HepG2 (cell line): ENCODE results near the gene ABL2. TPM values are rescaled to one million over a fixed set of nuclear protein-coding genes. Genes with fewer than 3 reads are reported as not detected.

Experiments used
- ATAC-seq: fragments of 200-7000 bp; cut with Tn5 transposase; 3 replicates; pipeline ENCODE4 v1.9.1; 2020; ENCODE audit warnings: mild to moderate bottlenecking, moderate library complexity
- BruUV-seq: library from RNA; stranded (reverse); fragments of 400-500 nt; replicated peaks from 2 replicates; lab custom pipeline; 2021; lab: Mats Ljungman, UMichigan
- CTCF ChIA-PET: fragments of 300-600 bp; formaldehyde crosslinking; extraction: SDS; loops from one replicate; lab custom pipeline; 2021; ENCODE audit warnings: low total read pairs, inconsistent platforms, low intra/inter-chr PET ratio; lab: Yijun Ruan, JAX
- POLR2A ChIA-PET: fragments of 350-600 bp; sonication (Branson Sonifier 250); formaldehyde crosslinking; loops from one replicate; lab custom pipeline; 2020; ENCODE audit warnings: antibody characterized with exemption, inconsistent platforms; lab: Yijun Ruan, JAX
- DNase-seq: peaks from one replicate; pipeline ENCODE4 v3.0.0-alpha.2; 2015; ENCODE audit warnings: low spot score
- FAIRE-seq: peaks from 3 replicates; lab custom pipeline; 2011; peaks lifted over from hg19 to GRCh38; lab: Jason Lieb, UNC
- H2AFZ ChIP-seq: one replicate; pipeline ENCODE4 v1.6.1; 2011; ENCODE audit warnings: low read length, inconsistent platforms
- H3K27ac ChIP-seq: fragments of 300-600 bp; 3 replicates; pipeline ENCODE4 v1.8.0; 2011; ENCODE audit warnings: mixed run types, mild to moderate bottlenecking, mixed read lengths, low read length, inconsistent platforms; ENCODE audit not compliant: insufficient read depth; ENCODE audit errors: extremely low read length
- H3K27me3 ChIP-seq, 2 experiments: fragments of 200-600 bp in 1 of 2; 2 replicates in 1 of 2; 3 replicates in 1 of 2; pipeline versions ENCODE4 v1.6.0 to v1.8.0; 2011; ENCODE audit warnings: low read length in 2 of 2, mild to moderate bottlenecking in 2 of 2, moderate library complexity in 2 of 2, inconsistent platforms in 1 of 2; ENCODE audit not compliant: insufficient read depth in 2 of 2, control insufficient read depth in 1 of 2
- H3K36me3 ChIP-seq, 2 experiments: fragments of 200-600 bp in 1 of 2; replicated peaks in 1 of 2; 2 replicates in 1 of 2; 3 replicates in 1 of 2; pipeline versions ENCODE4 v1.5.1 to v1.8.0; 2011; ENCODE audit warnings: low read length in 2 of 2, inconsistent platforms in 1 of 2; ENCODE audit not compliant: insufficient read depth in 2 of 2, control insufficient read depth in 1 of 2
- H3K4me1 ChIP-seq: 2 replicates; pipeline ENCODE4 v1.5.1; 2012; ENCODE audit warnings: low read length, inconsistent platforms; ENCODE audit not compliant: insufficient read depth
- H3K4me2 ChIP-seq: 2 replicates; pipeline ENCODE4 v1.6.0; 2011; ENCODE audit warnings: low read depth, low read length, inconsistent platforms
- H3K4me3 ChIP-seq, 3 experiments: fragments of 200-600 bp in 1 of 3; sonication (generic), shearing (Covaris generic) in 1 of 3; replicated peaks in 1 of 3; 2 replicates each; pipeline ENCODE4 v1.5.1; 2011 to 2016; ENCODE audit warnings: low read length in 3 of 3, inconsistent platforms in 2 of 3, low read depth in 2 of 3, mild to moderate bottlenecking in 2 of 3, control low read depth in 1 of 3, mixed read lengths in 1 of 3; ENCODE audit not compliant: insufficient read depth in 1 of 3
- H3K79me2 ChIP-seq: one replicate; pipeline ENCODE4 v1.6.1; 2011; ENCODE audit warnings: low read length, inconsistent platforms; ENCODE audit not compliant: insufficient read depth
- H3K9ac ChIP-seq: 2 replicates; pipeline ENCODE4 v1.6.0; 2011; ENCODE audit warnings: mild to moderate bottlenecking, low read depth, low read length, inconsistent platforms; ENCODE audit not compliant: insufficient read depth
- H3K9me3 ChIP-seq: 2 replicates; pipeline ENCODE4 v1.5.1; 2012; ENCODE audit warnings: mild to moderate bottlenecking, low read length
- H4K20me1 ChIP-seq: 2 replicates; pipeline ENCODE4 v1.6.0; 2011; ENCODE audit warnings: inconsistent platforms, mild to moderate bottlenecking, low read length, moderate library complexity; ENCODE audit not compliant: insufficient read depth
- ADNP ChIP-seq: sonication (generic); formaldehyde crosslinking; IDR thresholded peaks from 2 replicates; pipeline ENCODE4 v1.4.0; 2020; ENCODE audit warnings: missing genetic modification reagents
- ATF6 ChIP-seq: sonication (generic); formaldehyde crosslinking; conservative IDR thresholded peaks from 2 replicates; pipeline ENCODE4 v1.4.0; 2020; ENCODE audit warnings: missing genetic modification reagents
- HCFC1 ChIP-seq: fragments of 150-350 bp; IDR thresholded peaks from 2 replicates; pipeline ENCODE4 v1.6.1; 2014; ENCODE audit warnings: low read depth, low read length
- MED8 ChIP-seq: sonication (generic); formaldehyde crosslinking; IDR thresholded peaks from 2 replicates; pipeline ENCODE4 v1.8.1; 2023; ENCODE audit warnings: mild to moderate bottlenecking, missing genetic modification reagents; ENCODE audit not compliant: insufficient replicate concordance
- PHF21A ChIP-seq: sonication (generic); formaldehyde crosslinking; IDR thresholded peaks from 2 replicates; pipeline ENCODE4 v1.5.0; 2020; ENCODE audit warnings: mild to moderate bottlenecking, missing genetic modification reagents
- PTBP1 ChIP-seq: fragments of 200-400 bp; formaldehyde crosslinking; IDR thresholded peaks from 2 replicates; pipeline ENCODE4 v1.6.1; 2018; ENCODE audit warnings: low read length, low read depth; ENCODE audit not compliant: poor library complexity, severe bottlenecking
- TCF12 ChIP-seq, 2 experiments: fragments of 450-650 bp in 1 of 2; sonication (generic) in 1 of 2; formaldehyde crosslinking in 1 of 2; IDR thresholded peaks; 2 replicates each; pipeline versions ENCODE4 v1.6.1 to v1.8.0; 2017 to 2022; ENCODE audit warnings: antibody characterized with exemption in 1 of 2, mild to moderate bottlenecking in 1 of 2, missing genetic modification reagents in 1 of 2, moderate library complexity in 1 of 2
- ZNF556 ChIP-seq: sonication (generic); formaldehyde crosslinking; IDR thresholded peaks from 2 replicates; pipeline ENCODE4 v1.4.0; 2020; ENCODE audit warnings: mild to moderate bottlenecking, missing genetic modification reagents, borderline replicate concordance
- ZNF746 ChIP-seq: sonication (generic); formaldehyde crosslinking; IDR thresholded peaks from 2 replicates; pipeline ENCODE4 v1.8.0; 2022; ENCODE audit warnings: mild to moderate bottlenecking, missing genetic modification reagents
- ZUFSP ChIP-seq: sonication (generic); formaldehyde crosslinking; IDR thresholded peaks from 2 replicates; pipeline ENCODE4 v1.9.0; 2021; ENCODE audit warnings: missing genetic modification reagents, mild to moderate bottlenecking, borderline replicate concordance
- WGBS: methylation state at CpG from one replicate; pipeline ENCODE4 v1.1.6; 2017; ENCODE audit warnings: low lambda C conversion rate; 5-methylcytosine and 5-hydroxymethylcytosine counted together
- in situ Hi-C: cut with HindIII; loops from 2 replicates; pipeline ENCODE4 v1.10.0; 2017; ENCODE audit warnings: low pct_unique_long_range_greater_than_20kb; ENCODE audit not compliant: extremely low pct_ligation_motif_present
- intact Hi-C: fragments of 100-400 bp; cut with micrococcal nuclease; formaldehyde crosslinking; loops from one replicate; pipeline ENCODE4 v1.10.0; 2022; ENCODE audit not compliant: unreplicated experiment
- polyA plus RNA-seq, 8 experiments: library from polyadenylated mRNA; depleted of rRNA in 3 of 8; stranded (reverse) in 7 of 8; unstranded in 1 of 8; fragments of >200 nt; fragmentation: Illumina TruSeq in 4 of 8; extraction: Trizol in 4 of 8; gene quantifications; 2 replicates each; pipeline versions ENCODE4 v1.2.1 to v1.2.3, GENCODE V29; 2011 to 2016; ENCODE audit warnings: low read depth in 4 of 8, missing spikeins in 1 of 8, mixed read lengths in 1 of 8; ENCODE audit not compliant: insufficient read depth in 1 of 8
- total RNA-seq, 5 experiments: library from RNA; depleted of rRNA; stranded (reverse); fragments of >200 nt; fragmentation: Illumina TruSeq; extraction: Trizol; gene quantifications; 2 replicates each; pipeline ENCODE4 v1.2.3, GENCODE V29; 2016; ENCODE audit warnings: low read depth in 1 of 5

The ABL2 gene
- total and polyA plus RNA-seq, 2 of the 13 experiments (the other 11 are each of a cell fraction or from before 2014, with no cell fraction given), result 5.8 to 6.0 TPM

GRCh38 chr1:179178183-179178582 lies 51.3 kb downstream of the ABL2 start:
- DNase-seq (no peak), ATAC-seq (no peak), FAIRE-seq (no peak)
- Histone ChIP-seq H3K27ac (no peak overlapping the region), H3K4me1 (no peaks in the 10 kb centered on the region), H3K36me3 (0 out of 5 replicates have a peak, but pooled peaks cover 0 to 1% of the 10 kb centered on the region in 2 experiments), H3K4me3 (no peak overlapping the region), H3K79me2 (peaks cover 29% of the 10 kb centered on the region), H3K4me2 (no peak overlapping the region), H3K9me3 (no peaks in the 10 kb centered on the region), H2AFZ (no peak overlapping the region), H3K9ac (no peak overlapping the region), H4K20me1 (peaks cover 6% of the 10 kb centered on the region; the same call in 1 of the 2 replicates), H3K27me3 (no peaks in the 10 kb centered on the region)
- BruUV-seq, result no TSS peak
- in situ Hi-C loops, result no loop called here
- TF ChIP-seq PHF21A (CRISPR knock-in tag) (no peak), HCFC1 (no peak), ZNF746 (no peak), ATF6 (CRISPR knock-in tag) (no peak), ZNF556 (no peak), ZUFSP (CRISPR knock-in tag) (no peak), TCF12 (IDR thresholded peaks at IDR 0.05) (no peak), TCF12 (CRISPR knock-in tag; IDR thresholded peaks at IDR 0.05) (no peak), MED8 (CRISPR knock-in tag) (no peak), ADNP (CRISPR knock-in tag) (no peak), PTBP1 (no peak)
- intact Hi-C loops, result no loop called here
- CTCF ChIA-PET, result no interaction called here
- 99% methylated on average over 4 of the region's 4 CpGs for WGBS
- POLR2A ChIA-PET, result no interaction called here
